ENCODE measurements around the gene MIS18A. TPM values are rescaled to one million over a fixed set of nuclear protein-coding genes. Genes with fewer than 3 reads are reported as not detected.

Gene MIS18A
- total RNA-seq, 6 experiments from 2014 or later, result 1.2 to 5.1 (median 2.4) TPM

- Histone ChIP-seq H3K4me3 (peak within 1 kb of the TSS in 1 of 3 donors; percentile 33), H3K9me3 (no peaks in the 10 kb centered on the region), H3K27me3 (no peaks in the 10 kb centered on the region), H3K27ac (peak within 1 kb of the TSS in 2 of 3 donors; percentile 31 to 84), H3K4me1 (peaks cover 0 to 17% (median 4%) of the 10 kb centered on the region in 4 donors), H3K36me3 (no peaks in the 10 kb centered on the region)
- no peak for TF ChIP-seq POLR2A (IDR thresholded peaks at IDR 0.05)
- no peak for TF ChIP-seq CTCF (IDR thresholded peaks at IDR 0.05)
- ATAC-seq (peak; percentile 81 to 88 (median 84)), DNase-seq (peak in 1 of 3 donors; percentile 77)
- WGBS (ENCODE audit: insufficient coverage, low coverage, low lambda C conversion rate, missing lambda C conversion rate), result 63% methylated on average over 6 of the region's 14 CpGs
- intact Hi-C loops (cut with DNase I), result no loop called here
Measured at GRCh38 chr21:32298658-32299081, 19.8 kb upstream of the MIS18A start, which contains the start of gene MRAP. Gene MRAP, plus strand, starts transcription at chr21:32298855. Its CDS starts 117 bp downstream, at chr21:32298972.

GRCh38 chr21:32298148-32298559 is 19.3 kb upstream of the MIS18A start:
- intact Hi-C loops (cut with DNase I), result no loop called here
- peak; percentile 64 to 84 (median 79) for ATAC-seq
- WGBS (ENCODE audit: insufficient coverage, low coverage, low lambda C conversion rate, missing lambda C conversion rate), result 19% methylated on average over 6 of the region's 6 CpGs
- H3K27ac ChIP-seq, result peak overlapping the region in 2 of 3 donors; percentile 31 to 84
- H3K27me3 ChIP-seq, result no peaks in the 10 kb centered on the region
- no peaks in the 10 kb centered on the region for H3K36me3 ChIP-seq
- peaks cover 0 to 17% (median 4%) of the 10 kb centered on the region in 4 donors for H3K4me1 ChIP-seq
- H3K9me3 ChIP-seq, result no peaks in the 10 kb centered on the region
- peak overlapping the region in 1 of 3 donors; percentile 33 for H3K4me3 ChIP-seq
- TF ChIP-seq CTCF (IDR thresholded peaks at IDR 0.05) (no peak), POLR2A (IDR thresholded peaks at IDR 0.05) (no peak)
- peak in 1 of 3 donors; percentile 76 for DNase-seq

- Histone ChIP-seq H3K4me1 (peaks cover 0 to 17% (median 4%) of the 10 kb centered on the region in 4 donors), H3K27me3 (no peaks in the 10 kb centered on the region), H3K36me3 (no peaks in the 10 kb centered on the region), H3K4me3 (no peak overlapping the region), H3K27ac (peak overlapping the region in 2 of 3 donors; percentile 21 to 84), H3K9me3 (no peaks in the 10 kb centered on the region)
- DNase-seq (no peak), ATAC-seq (no peak)
- intact Hi-C loops (cut with DNase I), result no loop called here
- TF ChIP-seq POLR2A (IDR thresholded peaks at IDR 0.05) (no peak), CTCF (IDR thresholded peaks at IDR 0.05) (no peak)
- WGBS (ENCODE audit: insufficient coverage, low coverage, low lambda C conversion rate, missing lambda C conversion rate), result 96% methylated on average over 7 of the region's 7 CpGs
Measured at GRCh38 chr21:32297449-32297848, 18.6 kb upstream of the MIS18A start.

GRCh38 chr21:32285476-32285875 is 6.6 kb upstream of the MIS18A start:
- no peak for DNase-seq
- intact Hi-C loops (cut with DNase I), result no loop called here
- no peaks in the 10 kb centered on the region for H3K36me3 ChIP-seq
- H3K27ac ChIP-seq, result no peak overlapping the region
- no peak overlapping the region for H3K4me3 ChIP-seq
- no peaks in the 10 kb centered on the region for H3K9me3 ChIP-seq
- ATAC-seq, result no peak
- H3K4me1 ChIP-seq, result no peaks in the 10 kb centered on the region
- TF ChIP-seq CTCF (IDR thresholded peaks at IDR 0.05) (no peak), POLR2A (IDR thresholded peaks at IDR 0.05) (no peak)
- WGBS (ENCODE audit: insufficient coverage, low coverage, low lambda C conversion rate, missing lambda C conversion rate), result 87% methylated on average over 3 of the region's 4 CpGs
- H3K27me3 ChIP-seq, result no peaks in the 10 kb centered on the region
